GM12878 (cell line): ENCODE data around the gene ERC1. TPM values are rescaled to one million over a fixed set of nuclear protein-coding genes. Genes with fewer than 3 reads are reported as not detected.

ENCODE experiments used
- ATAC-seq: fragments of 200-7000 bp; cut with Tn5 transposase; 3 replicates; pipeline ENCODE4 v1.9.1; 2020; ENCODE audit warnings: mild to moderate bottlenecking, moderate library complexity
- BruUV-seq: library from RNA; stranded (reverse); fragments of 400-500 nt; replicated peaks from 2 replicates; lab custom pipeline; 2021; lab: Mats Ljungman, UMichigan
- CTCF ChIA-PET: fragments of 300-600 bp; sonication (Branson Sonifier 250); formaldehyde crosslinking; extraction: SDS; loops from one replicate; lab custom pipeline; 2021; ENCODE audit warnings: inconsistent platforms; lab: Yijun Ruan, JAX
- POLR2A ChIA-PET: fragments of 350-600 bp; formaldehyde crosslinking; extraction: SDS; loops from one replicate; lab custom pipeline; 2021; ENCODE audit warnings: inconsistent platforms; lab: Charles Lee
- RAD21 ChIA-PET: fragments of 300-600 bp; sonication (Branson Sonifier 250); formaldehyde crosslinking; loops from one replicate; lab custom pipeline; 2023; ENCODE audit warnings: antibody characterized with exemption; ENCODE audit not compliant: unreplicated experiment; lab: Charles Lee
- SMC1A ChIA-PET: fragments of 300-600 bp; sonication (Branson Sonifier 250); formaldehyde crosslinking; loops from one replicate; lab custom pipeline; 2023; ENCODE audit not compliant: unreplicated experiment, uncharacterized antibody; lab: Charles Lee
- DNase-seq: peaks from one replicate; pipeline ENCODE4 v3.0.0-alpha.2; 2011; ENCODE audit warnings: low read depth, low spot score
- FAIRE-seq: peaks from 3 replicates; lab custom pipeline; 2011; peaks lifted over from hg19 to GRCh38; lab: Jason Lieb, UNC
- H2AFZ ChIP-seq: 2 replicates; pipeline ENCODE4 v1.6.0; 2011; ENCODE audit warnings: low read depth, low read length, control low read depth; ENCODE audit not compliant: control insufficient read depth
- H3K27ac ChIP-seq: 2 replicates; pipeline ENCODE4 v1.5.1; 2011; ENCODE audit warnings: control low read depth; ENCODE audit not compliant: control insufficient read depth, insufficient read depth
- H3K27me3 ChIP-seq, 2 experiments: replicated peaks in 1 of 2; 2 replicates each; pipeline versions ENCODE4 v1.6.0 to v1.6.1; 2011; ENCODE audit warnings: low read length in 1 of 2; ENCODE audit not compliant: control insufficient read depth in 2 of 2, insufficient read depth in 2 of 2
- H3K36me3 ChIP-seq, 2 experiments: 2 replicates each; pipeline ENCODE4 v1.5.1; 2011; ENCODE audit warnings: low read length in 1 of 2; ENCODE audit not compliant: control insufficient read depth in 2 of 2, insufficient read depth in 2 of 2
- H3K4me1 ChIP-seq: 2 replicates; pipeline ENCODE4 v1.6.1; 2011; ENCODE audit warnings: mild to moderate bottlenecking, low read length, moderate library complexity, mixed read lengths; ENCODE audit not compliant: control insufficient read depth, insufficient read depth
- H3K4me2 ChIP-seq: 2 replicates; pipeline ENCODE4 v1.6.0; 2011; ENCODE audit warnings: control low read depth; ENCODE audit not compliant: control insufficient read depth, insufficient read depth
- H3K4me3 ChIP-seq: fragments of 200-600 bp; sonication (generic); 2 replicates; pipeline ENCODE4 v1.5.1; 2016
- H3K79me2 ChIP-seq: 2 replicates; pipeline ENCODE4 v1.6.0; 2011; ENCODE audit warnings: low read length; ENCODE audit not compliant: control insufficient read depth, insufficient read depth
- H3K9ac ChIP-seq: 2 replicates; pipeline ENCODE4 v1.8.0; 2011; ENCODE audit warnings: low read length, control low read depth, mixed read lengths; ENCODE audit not compliant: control insufficient read depth, insufficient read depth
- H3K9me3 ChIP-seq: replicated peaks from 3 replicates; pipeline ENCODE4 v1.5.1; 2011; ENCODE audit warnings: mild to moderate bottlenecking, low read length; ENCODE audit not compliant: control insufficient read depth, insufficient read depth
- H4K20me1 ChIP-seq: 2 replicates; pipeline ENCODE4 v1.6.0; 2011; ENCODE audit not compliant: control insufficient read depth, insufficient read depth
- E2F4 ChIP-seq: IDR thresholded peaks from 2 replicates; pipeline ENCODE4 v1.6.1; 2012; ENCODE audit warnings: low read depth, low read length, improper control_type of control experiment
- EGR1 ChIP-seq, 2 experiments: IDR thresholded peaks; 1 replicate in 1 of 2; 2 replicates in 1 of 2; pipeline ENCODE4 v1.6.1; 2011 to 2012; ENCODE audit warnings: low read depth in 2 of 2, low read length in 2 of 2, borderline replicate concordance in 1 of 2, mild to moderate bottlenecking in 1 of 2, moderate library complexity in 1 of 2
- IRF4 ChIP-seq: IDR thresholded peaks from 2 replicates; pipeline ENCODE4 v1.6.1; 2011; ENCODE audit warnings: low read depth, low read length
- RAD51 ChIP-seq: fragments of 450-650 bp; IDR thresholded peaks from 2 replicates; pipeline ENCODE4 v1.6.1; 2016; ENCODE audit warnings: moderate library complexity, mild to moderate bottlenecking, inconsistent platforms
- SMARCA5 ChIP-seq: fragments of 450-650 bp; IDR thresholded peaks from 2 replicates; pipeline ENCODE4 v1.6.1; 2017; ENCODE audit warnings: mild to moderate bottlenecking
- ZNF24 ChIP-seq: fragments of 450-650 bp; IDR thresholded peaks from 2 replicates; pipeline ENCODE4 v1.6.1; 2017; ENCODE audit warnings: antibody characterized with exemption, mild to moderate bottlenecking
- ZNF274 ChIP-seq: IDR thresholded peaks from one replicate; pipeline ENCODE4 v1.8.0; 2011; ENCODE audit not compliant: insufficient read length, insufficient read depth
- WGBS: methylation state at CpG from one replicate; pipeline ENCODE4 v1.1.6; 2016; ENCODE audit warnings: low lambda C conversion rate; ENCODE audit not compliant: insufficient replicate concordance, insufficient coverage; ENCODE audit errors: missing lambda C conversion rate; 5-methylcytosine and 5-hydroxymethylcytosine counted together
- in situ Hi-C: fragments of 300-500 bp; cut with MboI; formaldehyde crosslinking; loops from 9 replicates; pipeline ENCODE4 v1.14.3; 2018; ENCODE audit warnings: mixed read lengths
- intact Hi-C: fragments of 100-400 bp; cut with micrococcal nuclease; formaldehyde crosslinking; loops from one replicate; pipeline ENCODE4 v1.14.2; 2022; ENCODE audit not compliant: unreplicated experiment
- polyA plus RNA-seq, 11 experiments: library from polyadenylated mRNA; depleted of rRNA in 4 of 11; unstranded in 6 of 11; stranded (reverse) in 5 of 11; fragments of >200 nt; fragmentation: Nextera tagmentation in 4 of 11; fragmentation: Illumina TruSeq in 1 of 11; extraction: Ambion mirVana in 4 of 11; extraction: Trizol in 1 of 11; gene quantifications; 1 replicate in 1 of 11; 2 replicates in 10 of 11; pipeline versions ENCODE4 v1.2.1 to v1.2.3, GENCODE V29; 2011 to 2016; ENCODE audit warnings: inconsistent platforms in 2 of 11, missing spikeins in 2 of 11, low read depth in 1 of 11
- total RNA-seq, 4 experiments: library from RNA; depleted of rRNA in 3 of 4; stranded (reverse); fragments of >200 nt in 3 of 4; fragmentation: Illumina TruSeq in 1 of 4; extraction: Trizol in 1 of 4; gene quantifications; 2 replicates each; pipeline versions ENCODE4 v1.2.1 to v1.2.3, GENCODE V29; 2013 to 2021
- TF ChIP-seq, protein P1 (sequence below): fragments of 450-650 bp; IDR thresholded peaks from 2 replicates; pipeline ENCODE4 v1.6.1; 2016; ENCODE audit warnings: mild to moderate bottlenecking

Gene ERC1
- total and polyA plus RNA-seq, 10 of the 15 experiments (the other 5 are each of a cell fraction or from before 2014, with no cell fraction given): 0.75 to 8.0 (median 5.0) TPM

DNA sequence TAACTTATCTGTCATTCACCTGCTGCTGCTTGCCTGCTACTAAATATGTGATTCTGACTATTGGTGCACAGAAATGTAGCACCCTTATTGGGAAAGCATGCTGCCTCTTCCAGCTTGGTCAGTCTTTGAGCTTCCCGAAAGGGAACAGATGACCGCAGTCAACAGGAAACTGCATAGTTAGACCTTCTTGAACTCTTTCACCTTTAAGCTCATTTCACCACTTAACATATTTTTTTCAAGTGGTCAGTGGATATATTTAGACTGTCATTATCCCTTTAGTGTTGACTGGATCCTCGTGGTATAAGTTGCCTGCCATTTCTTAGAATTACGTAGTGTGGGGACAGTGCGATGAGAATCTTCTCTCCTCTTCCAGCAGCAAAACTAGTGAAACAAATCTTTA lies 378.4 kb downstream of the ERC1 start (continued):
- TF ChIP-seq SMARCA5: no peak
- TF ChIP-seq ZNF24: no peak

GRCh38 chr12:1369938-1370500 lies 379.0 kb downstream of the ERC1 start:
- ChIA-PET SMC1A (interaction anchor here (0.8 to 2.3 kb wide), 7 partner anchors 9 to 212 kb away, joined by 3 to 8 read pairs (median 3); no protein-coding TSS in a partner anchor), CTCF (interaction anchor here (1.1 to 2.3 kb wide), 2 partner anchors 14 to 252 kb away, joined by 3 to 8 read pairs; no protein-coding TSS in a partner anchor), POLR2A (no interaction called here)
- intact Hi-C loops (no loop called here), in situ Hi-C loops (no loop called here)
- ATAC-seq: no peak
- H3K9ac ChIP-seq: no peak overlapping the region
- no TSS peak for BruUV-seq
- H3K4me2 ChIP-seq: no peak overlapping the region
- DNase-seq: no peak
- H3K79me2 ChIP-seq: no peaks in the 10 kb centered on the region
- H3K9me3 ChIP-seq: no peaks in the 10 kb centered on the region
- no peaks in the 10 kb centered on the region for H4K20me1 ChIP-seq
- FAIRE-seq: no peak
- no peaks in the 10 kb centered on the region for H3K4me1 ChIP-seq
- no peak overlapping the region for H3K4me3 ChIP-seq
- WGBS: 0% methylated on average over 1 of the region's 1 CpG
- H2AFZ ChIP-seq: no peak overlapping the region
- H3K27ac ChIP-seq: no peak overlapping the region
- TF ChIP-seq ZNF274 (no peak), IRF4 (no peak), RAD51 (no peak), E2F4 (no peak), EGR1 (IDR thresholded peaks at IDR 0.05; ENCODE audit: borderline replicate concordance in 1 of 2, low read depth in 2 of 2, low read length in 2 of 2) (no peak)
- TF ChIP-seq, protein P1, sequence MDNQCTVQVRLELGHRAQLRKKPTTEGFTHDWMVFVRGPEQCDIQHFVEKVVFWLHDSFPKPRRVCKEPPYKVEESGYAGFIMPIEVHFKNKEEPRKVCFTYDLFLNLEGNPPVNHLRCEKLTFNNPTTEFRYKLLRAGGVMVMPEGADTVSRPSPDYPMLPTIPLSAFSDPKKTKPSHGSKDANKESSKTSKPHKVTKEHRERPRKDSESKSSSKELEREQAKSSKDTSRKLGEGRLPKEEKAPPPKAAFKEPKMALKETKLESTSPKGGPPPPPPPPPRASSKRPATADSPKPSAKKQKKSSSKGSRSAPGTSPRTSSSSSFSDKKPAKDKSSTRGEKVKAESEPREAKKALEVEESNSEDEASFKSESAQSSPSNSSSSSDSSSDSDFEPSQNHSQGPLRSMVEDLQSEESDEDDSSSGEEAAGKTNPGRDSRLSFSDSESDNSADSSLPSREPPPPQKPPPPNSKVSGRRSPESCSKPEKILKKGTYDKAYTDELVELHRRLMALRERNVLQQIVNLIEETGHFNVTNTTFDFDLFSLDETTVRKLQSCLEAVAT: no peak
- TF ChIP-seq, all 136 proteins: peak for 0
- no peaks in the 10 kb centered on the region for H3K36me3 ChIP-seq
- H3K27me3 ChIP-seq: no peaks in the 10 kb centered on the region
- RAD21 ChIA-PET: no interaction called here
